Neural cell (in vitro differentiated cells): ENCODE measurements around the gene IBA57.

ENCODE experiments used
- CTCF ChIP-seq: fragments of 450-650 bp; IDR thresholded peaks from 2 replicates; pipeline ENCODE4 v1.5.1; 2014; ENCODE audit warnings: antibody characterized with exemption, mild to moderate bottlenecking, moderate library complexity; ENCODE audit not compliant: poor library complexity, severe bottlenecking
- EP300 ChIP-seq: fragments of 450-650 bp; conservative IDR thresholded peaks from 2 replicates; pipeline ENCODE4 v1.6.1; 2014; ENCODE audit warnings: antibody characterized with exemption, mild to moderate bottlenecking, moderate library complexity; ENCODE audit not compliant: poor library complexity, severe bottlenecking
- EZH2 ChIP-seq: fragments of 200-600, 300-800 bp; shearing (Covaris generic), sonication (generic); IDR thresholded peaks from 2 replicates; pipeline ENCODE4 v1.6.1; 2014; ENCODE audit warnings: antibody characterized with exemption, low read length, borderline replicate concordance, mild to moderate bottlenecking; ENCODE audit not compliant: insufficient read depth, poor library complexity, severe bottlenecking
- MXI1 ChIP-seq: fragments of 450-650 bp; conservative IDR thresholded peaks from 2 replicates; pipeline ENCODE4 v1.6.1; 2014; ENCODE audit warnings: antibody characterized with exemption, mild to moderate bottlenecking; ENCODE audit not compliant: poor library complexity, severe bottlenecking
- POLR2AphosphoS5 ChIP-seq: IDR thresholded peaks from 2 replicates; pipeline ENCODE4 v1.6.1; 2012
- RAD21 ChIP-seq: fragments of 450-650 bp; conservative IDR thresholded peaks from 2 replicates; pipeline ENCODE4 v1.6.1; 2014; ENCODE audit warnings: antibody characterized with exemption, mild to moderate bottlenecking, moderate library complexity
- REST ChIP-seq: IDR thresholded peaks from 2 replicates; pipeline ENCODE4 v1.6.1; 2012; ENCODE audit warnings: borderline replicate concordance
- SMC3 ChIP-seq: fragments of 450-650 bp; conservative IDR thresholded peaks from 2 replicates; pipeline ENCODE4 v1.6.1; 2014; ENCODE audit warnings: antibody characterized with exemption, mild to moderate bottlenecking, moderate library complexity; ENCODE audit not compliant: poor library complexity
- TAF1 ChIP-seq: IDR thresholded peaks from 2 replicates; pipeline ENCODE4 v1.6.1; 2012; ENCODE audit warnings: low read depth

- TF ChIP-seq CTCF (peak; percentile 66), EZH2 (no peak), RAD21 (peak; percentile 17), POLR2AphosphoS5 (peak; percentile 91), SMC3 (peak; percentile 21), TAF1 (peak; percentile 75), EP300 (peak; percentile 89), MXI1 (peak; percentile 92), REST (peak; percentile 89)
Observed at GRCh38 chr1:228139931-228140723, 25.5 kb upstream of the IBA57 start, which contains the start of gene GUK1.
